NAMALWA (cell line): ENCODE data around the gene EFCAB9.
"Not testable (repeated sequence)": the region's sequence is repeated elsewhere in the genome, so short reads cannot be mapped to it uniquely, and the experiment has no call there.

ENCODE experiments used
- DNase-seq: peaks from one replicate; pipeline ENCODE4 v3.0.0-alpha.2; 2015; ENCODE audit warnings: low spot score

EFCAB9 gene

DNA sequence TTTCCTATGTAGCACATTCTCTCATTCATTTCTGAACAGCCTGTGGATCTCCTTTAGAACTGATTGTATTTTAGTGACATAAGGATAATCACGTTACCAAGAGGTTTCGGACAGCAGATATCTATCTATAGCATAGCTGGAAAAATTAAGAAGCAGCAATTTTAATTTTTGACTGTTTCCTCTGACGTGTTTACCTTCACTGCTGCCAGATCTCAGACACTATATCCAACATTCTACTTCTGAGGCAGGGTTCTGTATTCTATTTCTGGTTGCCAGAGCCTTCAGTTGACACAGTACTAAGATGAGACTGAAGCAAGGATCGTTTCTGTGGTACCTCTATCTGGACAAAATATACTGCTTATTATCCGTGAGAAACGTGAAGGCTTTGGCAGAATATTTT lies at the start of gene EFCAB9:
Gene EFCAB9, plus strand, starts transcription at position 301 of the 400 bp plus-strand sequence. Its CDS starts 1 bp downstream, at position 302.
- DNase-seq: no peak

DNA sequence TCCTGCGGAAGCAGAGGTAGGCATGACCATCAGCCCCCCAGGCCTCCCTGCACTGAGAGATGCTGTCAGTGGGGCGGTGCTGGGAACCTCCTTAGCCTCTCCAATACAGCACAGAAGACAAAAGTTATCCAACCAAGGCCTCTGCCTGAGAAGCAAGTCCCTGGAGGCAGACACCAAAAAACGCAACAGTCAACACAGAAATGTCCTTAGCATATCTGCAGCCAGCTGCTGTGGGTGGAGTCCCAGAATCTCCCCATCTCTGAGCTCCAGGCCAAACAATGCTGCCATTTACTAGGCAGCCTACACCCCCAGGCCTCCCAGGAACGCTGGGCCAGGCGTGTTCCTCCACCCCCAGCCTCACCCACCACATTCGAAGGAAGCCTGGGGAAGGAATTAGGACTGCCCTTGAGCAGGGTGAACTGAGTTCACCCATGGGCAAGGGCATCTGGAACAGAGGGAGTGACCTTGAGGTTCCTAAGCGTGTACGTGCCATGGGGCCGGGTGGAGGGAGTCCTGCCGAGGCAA lies 49.6 kb upstream of the EFCAB9 start:
- DNase-seq: no peak

DNA sequence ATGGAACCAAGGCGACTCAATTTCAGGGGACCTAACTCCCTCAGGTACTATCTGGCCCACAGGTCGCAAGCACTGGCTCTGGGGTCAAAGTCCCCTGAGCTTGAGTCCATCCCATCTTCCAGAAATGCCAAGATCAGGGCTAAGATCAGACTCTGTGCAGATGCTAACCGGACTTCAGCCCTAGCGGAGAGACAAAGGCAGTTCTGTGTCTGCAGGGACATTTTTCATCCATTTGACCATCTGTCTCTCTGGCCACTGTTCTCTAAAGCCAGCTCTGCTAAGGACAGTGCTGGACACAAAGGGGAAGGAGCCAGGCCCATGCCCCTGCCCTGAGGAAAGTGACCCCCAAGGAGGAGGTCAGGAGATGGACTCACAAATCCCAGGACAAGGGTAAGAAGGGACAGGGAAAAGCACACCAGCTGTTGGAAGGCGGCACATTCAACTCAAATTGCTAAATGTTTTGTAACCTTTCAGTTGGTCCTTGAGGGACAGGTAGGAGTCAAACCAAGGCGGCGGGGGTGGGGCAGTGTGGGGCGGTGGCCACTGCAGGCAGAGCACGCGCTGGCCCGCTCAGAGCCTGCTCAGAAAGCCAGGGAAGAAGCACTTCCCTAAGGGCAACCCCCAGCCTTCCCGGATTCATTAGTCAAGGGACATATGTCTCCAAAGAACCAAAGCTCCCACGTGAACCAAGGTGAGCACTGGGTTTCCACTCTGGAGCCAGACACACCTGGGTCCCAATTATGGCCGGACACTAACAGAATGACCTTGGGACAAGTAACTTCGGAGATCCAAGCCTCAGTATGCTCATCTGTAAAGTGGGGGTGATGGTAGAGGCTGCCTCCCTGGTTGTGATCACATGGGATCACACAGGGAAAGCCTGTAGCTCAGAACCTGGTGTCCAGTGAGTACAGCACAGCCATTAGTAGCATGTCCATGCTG lies 48.8 kb upstream of the EFCAB9 start:
- no peak for DNase-seq

DNA sequence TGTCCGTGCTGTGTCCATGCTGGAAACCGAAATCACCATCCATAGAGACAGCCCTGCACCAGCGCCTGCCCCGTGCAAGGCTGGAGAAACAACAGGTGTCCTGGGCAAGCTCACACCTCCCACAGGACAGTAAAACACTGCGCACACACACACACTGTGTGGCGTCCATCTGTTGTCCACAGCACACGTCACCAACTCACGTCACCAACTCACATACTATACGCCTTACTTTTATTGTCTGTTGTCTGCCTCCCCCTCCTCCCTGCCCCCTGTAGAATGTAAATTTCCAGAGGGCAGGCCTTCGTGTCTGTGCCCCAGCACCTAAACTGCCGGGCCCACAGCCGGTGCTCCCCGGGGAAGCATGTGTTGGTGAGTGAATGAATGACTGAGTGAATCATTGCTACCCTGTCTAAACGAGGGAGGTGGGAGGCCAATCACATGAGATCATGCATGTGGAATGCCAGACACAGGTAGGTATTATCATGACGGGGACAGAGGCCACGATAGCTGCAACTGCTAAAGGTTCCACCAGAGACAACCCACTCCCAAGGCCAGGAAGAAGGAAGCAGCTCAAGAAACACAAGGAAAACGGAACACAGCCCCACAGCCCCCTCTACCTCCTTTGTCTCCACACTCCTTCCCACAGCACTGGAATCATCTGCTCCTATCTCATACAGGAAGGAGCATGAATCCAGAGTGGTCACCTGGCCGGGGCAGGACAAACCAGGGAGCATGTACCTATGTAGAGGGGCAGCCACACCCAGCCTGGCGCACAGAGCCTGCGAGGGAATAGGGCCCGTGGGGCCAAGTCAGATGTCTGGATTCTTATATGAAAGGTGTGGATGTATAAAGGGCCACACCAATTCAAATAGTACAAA lies 47.9 kb upstream of the EFCAB9 start:
- DNase-seq: no peak

DNA sequence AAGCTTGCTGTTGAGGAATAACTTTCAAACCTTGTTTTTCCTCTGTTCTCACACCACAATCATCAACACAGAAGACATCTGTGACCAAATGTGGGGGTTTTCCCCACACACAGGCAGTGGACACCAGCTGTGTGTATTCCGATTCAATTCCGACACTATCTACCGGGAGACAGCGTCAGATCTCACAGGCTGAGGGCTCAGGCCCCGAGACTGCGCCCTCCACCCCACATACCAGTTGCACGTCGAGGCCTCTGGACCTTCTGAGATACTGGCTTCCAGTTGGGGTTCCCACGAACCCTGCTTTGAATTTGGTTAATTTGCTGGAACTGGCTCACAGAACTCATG lies 47.3 kb upstream of the EFCAB9 start:
- DNase-seq: no peak

DNA sequence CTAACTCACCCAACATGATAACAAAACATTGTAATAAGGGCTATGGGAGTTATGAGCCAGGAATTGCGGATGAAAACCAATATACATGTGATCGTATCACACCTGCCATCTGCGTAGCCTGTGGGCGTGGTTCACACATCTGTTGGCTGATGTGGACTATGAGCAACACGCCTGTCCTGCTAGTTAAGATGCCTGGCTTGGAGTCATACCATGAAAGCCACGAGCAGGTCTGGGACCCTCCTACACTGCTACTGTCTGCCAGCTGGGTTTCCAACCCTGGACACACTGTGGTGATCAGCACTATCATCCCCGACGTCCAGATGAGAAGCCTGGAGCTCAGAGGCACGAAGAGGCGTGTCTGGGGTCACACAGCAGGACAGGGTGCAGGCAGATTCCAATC lies 46.1 kb upstream of the EFCAB9 start:
- no peak for DNase-seq

DNA sequence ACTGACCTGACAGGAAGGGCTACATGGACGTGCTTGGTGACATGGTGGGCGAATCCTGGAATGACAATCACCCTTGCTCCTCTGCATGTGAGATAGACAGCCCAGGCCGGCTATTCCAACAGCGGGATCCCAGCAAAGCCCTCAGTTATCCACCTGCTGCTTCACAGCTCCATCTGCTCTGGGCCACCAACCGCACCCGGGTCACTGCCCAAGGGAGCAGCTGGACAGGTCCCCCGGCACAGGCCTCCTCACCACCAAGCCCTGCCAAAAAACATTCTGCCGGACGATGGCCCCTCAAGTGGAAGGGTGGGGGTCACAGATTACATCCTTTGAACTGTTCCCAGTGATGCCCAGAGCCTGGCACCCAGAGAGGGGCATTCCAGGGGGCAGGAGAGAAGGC lies 45.6 kb upstream of the EFCAB9 start:
- DNase-seq: no peak

DNA sequence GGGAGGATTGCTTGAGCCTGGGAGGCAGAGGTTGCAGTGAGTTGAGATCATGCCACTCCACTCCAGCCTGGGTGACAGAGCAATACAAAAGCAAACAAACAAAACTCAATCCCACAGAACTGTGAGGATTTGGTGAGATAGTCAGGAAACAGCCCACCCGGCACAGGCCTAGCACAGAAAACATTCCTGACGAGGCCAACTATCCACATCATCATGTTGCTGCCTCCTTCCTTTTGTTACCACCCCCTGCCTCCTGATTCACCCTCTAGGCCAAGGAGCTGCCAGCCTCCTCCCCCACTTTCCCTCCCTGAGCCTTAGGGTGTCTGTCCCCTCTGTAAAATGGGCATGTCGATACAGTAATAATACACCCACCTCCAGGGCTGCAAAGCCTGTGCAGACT lies 44.9 kb upstream of the EFCAB9 start:
- no peak for DNase-seq

DNA sequence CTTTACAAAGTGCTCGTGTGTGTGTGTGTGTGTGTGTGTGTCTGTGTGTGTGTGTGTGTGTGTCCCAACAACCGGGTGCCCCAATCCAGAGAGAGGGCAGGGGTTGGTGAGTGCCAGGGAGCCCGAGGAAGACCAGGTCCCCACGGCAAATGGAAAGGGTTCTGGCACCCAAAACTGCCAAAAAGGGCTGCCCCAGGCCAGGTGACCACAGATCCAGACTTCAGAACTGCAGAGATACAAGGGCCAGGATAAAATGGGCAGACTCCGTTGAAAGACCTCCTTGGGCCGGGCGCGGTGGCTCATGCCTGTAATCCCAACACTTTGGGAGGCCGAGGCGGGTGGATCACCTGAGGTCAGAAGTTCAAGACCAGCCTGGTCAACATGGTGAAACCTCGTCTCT lies 44.5 kb upstream of the EFCAB9 start:
- DNase-seq: not testable (repeated sequence)

DNA sequence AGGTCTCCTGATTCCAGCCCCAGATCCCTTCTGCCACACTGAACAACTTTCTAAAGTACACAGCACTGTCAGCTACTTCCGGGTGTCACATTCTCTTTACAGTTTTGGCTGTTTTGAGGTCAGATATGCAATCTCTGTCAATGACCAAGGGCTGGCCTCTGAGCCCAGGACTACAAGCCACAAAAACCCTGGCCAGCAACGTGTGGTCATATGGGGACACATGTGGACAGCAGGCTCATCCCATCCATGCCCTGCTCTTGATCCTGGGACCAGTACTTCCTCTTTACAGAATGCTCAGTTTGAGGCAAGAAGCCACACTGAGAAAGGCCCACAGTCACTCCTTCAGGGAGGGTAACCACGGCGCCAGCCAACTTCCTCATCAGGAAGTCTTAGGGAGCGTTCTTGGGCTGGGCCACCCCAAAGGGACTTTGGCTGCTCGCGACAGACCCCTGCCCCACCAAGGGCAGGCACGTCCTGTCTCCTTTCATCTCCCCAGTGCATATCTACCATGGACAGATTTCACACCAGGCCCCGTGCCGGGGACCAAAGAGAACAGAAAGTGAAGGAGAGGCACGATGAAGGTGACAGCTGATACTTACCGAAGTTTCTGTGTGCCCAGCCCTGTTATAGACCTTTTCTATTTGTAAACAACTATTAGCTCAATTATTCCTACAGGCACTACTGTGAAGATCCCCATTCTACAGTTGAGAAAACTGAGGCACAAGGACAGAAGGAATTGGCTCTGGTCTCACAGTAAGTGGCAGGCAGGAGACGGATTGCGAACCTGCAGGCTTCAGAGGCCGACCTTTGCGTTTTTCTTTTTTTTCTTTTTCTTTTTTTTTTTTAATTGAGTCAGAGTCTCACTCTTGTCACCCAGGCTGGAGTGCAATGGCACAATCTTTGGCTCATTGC lies 43.2 kb upstream of the EFCAB9 start:
- DNase-seq: no peak

DNA sequence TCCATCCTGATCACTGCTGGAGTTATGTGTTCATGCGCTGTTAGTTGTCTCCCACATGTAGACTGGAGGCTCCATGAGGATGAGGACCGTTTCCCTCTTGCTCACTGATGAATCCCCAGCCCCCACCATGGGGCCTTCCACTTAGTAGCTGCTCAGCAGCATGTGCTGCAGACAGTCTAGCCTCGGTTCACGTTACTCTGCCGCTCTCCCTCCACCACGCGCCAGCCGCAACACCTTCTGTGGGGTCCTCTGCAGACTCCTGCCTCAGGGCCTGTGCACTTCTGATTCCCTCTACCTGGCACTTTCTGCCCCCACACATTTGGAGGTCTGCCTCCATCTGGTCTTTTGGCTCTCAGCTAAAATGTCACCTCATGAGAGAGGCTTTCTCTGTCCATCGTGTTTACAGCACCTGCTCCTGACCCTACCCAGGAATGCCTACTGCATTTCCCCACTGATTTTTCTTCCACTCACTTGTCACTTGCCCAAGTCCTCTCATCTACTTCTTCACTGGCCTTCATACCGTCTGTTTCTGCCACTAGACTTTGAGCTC lies 42.2 kb upstream of the EFCAB9 start:
- DNase-seq: no peak

DNA sequence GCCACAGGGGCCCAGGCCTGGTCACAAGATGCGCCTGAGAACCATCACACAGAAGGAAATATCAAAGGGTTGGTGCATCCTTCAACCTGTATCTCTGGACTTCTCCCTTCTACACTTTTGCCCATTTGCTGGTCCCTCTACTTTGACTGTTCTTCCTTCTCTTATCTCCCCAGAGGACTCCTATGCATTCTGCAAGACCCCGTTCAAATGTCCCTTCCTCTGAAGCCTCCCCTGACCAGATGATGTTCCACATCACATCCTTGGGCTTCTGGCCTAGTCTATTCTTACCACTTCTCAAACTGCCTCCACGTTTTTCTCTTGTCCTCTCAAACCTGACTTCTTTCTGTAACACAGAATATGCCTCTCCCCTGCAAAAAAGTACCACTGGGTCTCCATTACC lies 40.3 kb upstream of the EFCAB9 start:
- DNase-seq: no peak

DNA sequence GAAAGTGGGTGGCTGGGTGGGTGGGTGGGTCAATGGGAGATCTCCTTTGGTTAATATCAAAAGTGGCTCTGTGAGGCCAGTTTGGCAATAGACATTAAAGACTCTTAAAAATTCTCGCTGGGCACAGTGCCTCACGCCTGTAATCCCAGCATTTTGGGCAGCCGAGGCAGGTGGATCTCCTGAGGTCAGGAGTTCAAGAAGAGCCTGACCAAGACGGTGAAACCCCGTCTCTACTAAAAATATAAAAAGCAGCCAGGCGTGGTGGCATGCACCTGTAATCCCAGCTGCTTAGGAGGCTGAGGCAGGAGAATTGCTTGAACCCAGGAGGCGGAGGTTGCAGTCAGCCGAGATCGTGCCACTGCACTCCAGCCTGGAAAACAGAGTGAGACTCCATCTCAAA lies 38.9 kb upstream of the EFCAB9 start:
- DNase-seq: not testable (repeated sequence)

DNA sequence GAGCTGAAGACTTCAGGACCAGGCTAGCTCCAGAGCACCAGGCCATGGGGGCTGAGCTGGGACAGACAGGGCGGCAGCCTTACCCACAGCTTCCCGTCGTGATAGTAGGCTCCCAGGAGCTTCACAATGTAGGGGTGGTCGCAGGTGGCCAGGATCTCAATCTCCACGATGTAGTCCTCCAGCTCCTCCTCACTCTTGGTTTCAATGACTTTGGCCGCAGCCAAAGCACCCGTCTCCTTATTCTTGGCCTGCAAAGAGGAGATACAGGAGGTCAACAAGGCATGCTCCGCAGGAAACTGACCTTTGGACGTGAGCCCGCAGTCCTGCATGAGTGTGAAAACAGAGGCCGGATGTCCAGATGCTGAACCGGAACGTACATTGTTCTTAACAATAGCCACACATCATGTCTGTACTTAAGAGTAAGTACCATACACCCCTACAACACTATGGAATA lies 37.4 kb upstream of the EFCAB9 start:
- DNase-seq: no peak

DNA sequence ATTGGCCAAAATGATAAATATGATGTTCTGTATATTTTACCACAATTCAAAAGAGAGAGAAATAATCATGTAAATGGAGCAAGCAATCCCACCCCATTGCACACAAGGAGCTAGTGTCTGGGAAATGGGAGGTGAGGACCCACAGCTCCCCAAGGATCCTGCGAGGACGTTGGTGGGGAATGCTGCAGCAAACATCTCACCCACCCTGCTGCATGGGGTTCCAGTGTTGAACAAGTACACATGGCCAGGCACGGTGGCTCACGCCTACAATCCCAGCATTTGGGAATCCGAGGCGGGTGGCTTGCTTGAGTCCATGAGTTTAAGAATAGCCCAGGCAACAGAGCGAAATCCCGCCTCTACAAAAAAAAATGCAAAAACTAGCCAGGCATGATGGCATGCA lies 35.0 kb upstream of the EFCAB9 start:
- DNase-seq: no peak

DNA sequence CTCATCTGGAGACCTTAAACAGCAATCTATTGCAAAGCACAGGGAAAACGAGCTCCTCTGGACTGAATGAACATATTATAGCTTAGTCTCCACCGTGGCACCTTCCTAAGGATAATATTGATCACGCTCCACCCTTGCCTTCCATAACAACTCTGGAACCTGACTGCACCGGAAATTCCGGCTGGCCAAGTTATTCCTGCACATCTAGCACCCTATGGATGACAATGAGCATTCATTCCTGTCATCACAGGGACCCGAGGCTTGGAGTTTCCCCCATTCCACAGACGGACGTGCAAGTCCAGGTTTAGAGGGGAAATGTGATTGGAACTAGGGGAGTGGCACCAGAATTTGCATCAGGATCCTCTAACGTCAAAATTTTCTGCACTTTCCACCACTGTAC lies 33.5 kb upstream of the EFCAB9 start:
- no peak for DNase-seq

DNA sequence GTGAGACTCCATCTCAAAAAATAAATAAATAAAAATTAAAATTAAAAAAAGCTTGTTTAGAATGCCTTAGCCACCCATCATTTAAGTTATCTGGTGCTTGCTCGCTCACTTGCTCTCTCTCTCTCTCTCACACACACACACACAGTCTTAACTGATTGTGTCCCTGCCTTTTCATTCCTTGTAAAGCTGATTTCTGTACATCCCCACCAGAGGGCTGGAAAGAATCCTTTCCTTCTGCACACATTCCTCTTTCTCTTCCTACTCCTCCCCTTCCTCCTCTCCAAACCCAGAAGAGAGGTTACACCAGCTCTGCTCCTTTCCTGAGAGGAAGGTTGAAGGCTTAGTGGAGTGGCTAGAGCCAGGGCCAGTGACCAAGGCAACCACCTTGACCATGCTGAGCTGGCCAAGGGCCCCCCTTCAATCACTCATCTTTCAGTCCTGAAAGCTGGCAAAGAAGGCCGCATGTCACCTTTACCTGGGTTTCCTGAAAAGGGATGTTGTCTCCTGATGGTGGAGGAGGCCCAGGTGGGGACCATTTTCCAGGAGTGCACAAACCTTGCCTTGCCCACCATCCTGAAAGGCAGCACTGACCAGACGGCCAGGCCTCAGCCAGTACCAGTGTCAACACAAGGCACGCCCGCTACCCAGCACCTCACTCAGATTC lies 31.5 kb upstream of the EFCAB9 start:
- DNase-seq: no peak

DNA sequence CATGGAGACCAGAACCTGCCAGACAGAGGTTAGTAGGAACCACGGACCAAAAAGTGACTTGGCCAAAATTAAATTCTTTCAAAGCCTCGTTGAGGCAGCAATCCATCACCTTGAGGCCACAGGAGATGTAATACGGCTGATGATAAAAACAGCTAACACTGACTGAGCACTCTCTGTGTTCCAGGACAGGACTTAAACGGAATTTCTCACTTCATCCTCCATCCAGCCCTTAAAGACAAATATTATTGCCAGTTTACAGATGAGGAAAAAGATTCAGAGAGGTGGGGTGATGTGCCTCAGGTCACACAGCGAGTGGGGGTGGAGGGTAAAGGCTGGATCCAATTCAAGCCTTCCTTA lies 31.0 kb upstream of the EFCAB9 start:
- DNase-seq: no peak

DNA sequence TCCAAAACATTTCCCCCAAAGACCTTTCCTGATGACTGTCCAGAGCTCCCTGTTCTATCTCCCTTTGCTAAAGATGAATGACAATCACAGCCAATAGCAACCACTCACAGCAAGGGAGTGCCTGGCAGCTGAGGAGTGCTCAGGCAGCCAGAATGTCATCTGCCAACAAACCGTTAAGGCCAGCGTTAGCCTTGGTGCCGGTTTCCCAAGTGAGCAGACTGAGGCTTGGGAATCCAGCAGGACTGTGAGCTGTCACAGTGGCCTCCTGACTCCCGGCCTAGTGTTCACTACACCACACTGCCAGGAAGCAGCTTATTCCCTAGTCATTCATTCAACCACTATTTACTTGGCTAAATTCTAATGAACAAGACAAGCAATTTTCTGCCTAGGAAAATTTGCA lies 30.6 kb upstream of the EFCAB9 start:
- DNase-seq: no peak

DNA sequence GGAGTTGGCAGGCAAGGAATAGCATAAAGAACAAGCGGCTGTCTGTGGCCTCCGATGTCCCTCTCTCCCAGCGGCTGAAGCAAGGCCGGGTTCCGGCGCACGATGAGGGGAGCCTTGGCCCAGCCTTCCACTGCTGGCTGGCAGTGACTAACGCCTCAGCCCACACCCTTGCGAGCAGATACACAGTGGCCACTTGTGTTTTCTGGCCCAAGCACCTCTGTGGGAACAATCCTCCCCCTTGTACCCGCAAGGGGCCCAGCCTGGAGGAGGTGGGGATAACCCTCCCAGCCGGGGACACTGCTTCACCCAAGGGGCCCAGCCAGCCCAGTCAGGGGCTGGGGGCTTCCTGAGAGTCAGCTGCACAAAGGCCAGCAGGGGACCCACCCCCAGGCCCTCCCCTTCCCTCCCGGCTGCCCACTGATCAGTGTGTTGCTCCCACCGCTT lies 29.2 kb upstream of the EFCAB9 start:
- DNase-seq: no peak

DNA sequence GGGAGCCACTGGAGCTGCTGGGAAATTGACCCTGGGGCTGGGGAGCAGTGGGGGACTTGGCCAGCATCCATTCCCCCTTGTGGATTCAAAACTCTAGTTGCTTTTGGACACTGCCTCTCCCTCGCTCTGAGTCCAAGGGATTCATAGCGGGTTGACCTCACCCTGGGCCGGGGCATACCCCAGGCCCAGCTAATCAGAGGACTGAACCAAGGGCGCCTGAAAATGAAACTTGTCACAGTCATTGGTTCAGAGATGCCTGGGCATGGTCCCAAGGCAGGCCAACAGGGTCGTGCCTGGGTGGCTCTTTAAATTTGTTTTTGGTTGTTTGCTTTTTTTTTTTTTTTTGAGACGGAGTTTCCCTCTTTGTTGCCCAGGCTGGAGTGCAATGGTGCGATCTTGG lies 28.5 kb upstream of the EFCAB9 start:
- no peak for DNase-seq
